ENCODE measurements around the gene CALN1.

DNA sequence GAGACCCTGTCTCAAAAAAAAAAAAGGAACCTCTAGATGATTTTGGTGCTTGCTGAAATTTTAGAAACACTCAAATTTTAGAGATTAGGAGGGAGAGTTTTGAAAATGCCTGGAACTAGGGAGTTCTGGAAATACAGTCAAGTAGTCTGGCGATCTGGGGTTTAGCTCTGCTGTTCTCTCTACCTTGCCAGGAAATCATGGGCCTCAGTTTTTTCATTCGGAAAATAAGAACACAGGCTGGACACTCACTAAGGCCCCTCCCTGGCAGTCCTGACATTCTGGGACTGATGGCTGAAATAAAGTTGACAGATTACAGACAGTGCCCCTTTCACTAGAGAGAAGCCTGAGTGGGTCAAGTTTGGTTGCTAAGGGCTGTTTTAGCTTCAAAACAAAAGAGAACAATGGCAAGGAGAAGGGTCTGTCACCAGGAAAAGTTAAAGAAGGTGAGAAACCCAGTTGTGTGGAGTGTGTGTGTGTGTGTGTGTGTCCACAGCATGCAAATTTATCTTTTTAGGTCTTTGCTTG is 25.0 kb upstream of the CALN1 start:
- TF ChIP-seq ZNF274 (IDR thresholded peaks at IDR 0.05; ENCODE audit: low read depth, low read length) = no peak
- no peak for TF ChIP-seq YY1 (IDR thresholded peaks at IDR 0.05; ENCODE audit: insufficient read depth, insufficient read length)
